Heart right ventricle (tissue), 16 donors: Measurements from ENCODE around the gene ZNF25. TPM values are rescaled to one million over a fixed set of nuclear protein-coding genes. Genes with fewer than 3 reads are reported as not detected.

Experiments used
- ATAC-seq, 8 donors: fragments of 200-7000 bp; cut with Tn5 transposase; one replicate each; pipeline ENCODE4 v1.9.1; 2020; ENCODE audit warnings: mild to moderate bottlenecking in 8 of 8, moderate library complexity in 8 of 8, moderate number of reproducible peaks in 1 of 8
- DNase-seq, 2 donors: peaks; one replicate each; pipeline ENCODE4 v3.0.0-alpha.2; 2020
- H3K27ac ChIP-seq, 10 donors: fragments of 200-600 bp; sonication (generic) in 2 of 10; one replicate each; pipeline versions ENCODE4 v1.5.0 to v1.8.0; 2020 to 2022; ENCODE audit warnings: mild to moderate bottlenecking in 3 of 10
- H3K27me3 ChIP-seq, 7 donors: fragments of 200-600 bp; one replicate each; pipeline ENCODE4 v1.8.0; 2021 to 2022; ENCODE audit warnings: mild to moderate bottlenecking in 2 of 7
- H3K36me3 ChIP-seq, 9 donors: fragments of 200-600 bp; sonication (generic) in 1 of 9; one replicate each; pipeline versions ENCODE4 v1.5.0 to v1.8.0; 2020 to 2022; ENCODE audit warnings: mild to moderate bottlenecking in 2 of 9
- H3K4me1 ChIP-seq, 9 donors: fragments of 200-600 bp; sonication (generic) in 1 of 9; one replicate each; pipeline versions ENCODE4 v1.5.0 to v1.8.0; 2020 to 2022; ENCODE audit warnings: mild to moderate bottlenecking in 4 of 9
- H3K4me3 ChIP-seq, 10 donors: fragments of 200-600 bp; sonication (generic) in 2 of 10; one replicate each; pipeline versions ENCODE4 v1.5.0 to v1.8.0; 2020 to 2022; ENCODE audit warnings: mild to moderate bottlenecking in 7 of 10, moderate library complexity in 2 of 10
- H3K9me3 ChIP-seq, 11 donors: fragments of 200-600 bp in 10 of 11; sonication (generic) in 2 of 11; one replicate each; pipeline versions ENCODE4 v1.5.0 to v1.8.0; 2013 to 2022; ENCODE audit warnings: mild to moderate bottlenecking in 2 of 11, control low read depth in 1 of 11, moderate library complexity in 1 of 11
- CTCF ChIP-seq, 9 donors: fragments of 200-600 bp; sonication (generic) in 2 of 9; IDR thresholded peaks; one replicate each; pipeline versions ENCODE4 v1.5.0 to v1.8.0; 2021 to 2022; ENCODE audit warnings: antibody characterized with exemption in 9 of 9, mild to moderate bottlenecking in 5 of 9, moderate library complexity in 1 of 9
- WGBS, 2 donors: extraction: QIAGEN DNeasy Blood & Tissue Kit; methylation state at CpG; one replicate each; pipeline ENCODE4 v1.1.7; 2013; ENCODE audit warnings: inconsistent platforms in 1 of 2; 5-methylcytosine and 5-hydroxymethylcytosine counted together
- intact Hi-C, 10 donors: fragments of 100-400 bp; cut with DNase I; formaldehyde crosslinking; loops; one replicate each; pipeline versions ENCODE4 v1.11.1 to v1.14.2; 2022
- polyA plus RNA-seq, 2 donors: library from polyadenylated mRNA; stranded (reverse); fragments of 200-250 nt; gene quantifications; one replicate each; pipeline ENCODE4 v1.2.3, GENCODE V29; 2013
- total RNA-seq, 10 donors: library from RNA; stranded (reverse); fragmentation: NEBNext Ultra II Directional in 3 of 10; extraction: Animal tissue kit (Norgen Biotek cat#: 25700) in 3 of 10; gene quantifications; one replicate each; pipeline versions ENCODE4 v1.2.1 to v1.2.4, GENCODE V29; 2021 to 2023
- donor health status: Arrhythmogenic right ventricular cardiomyopathy.
- donor health status: ischemic (EF 13 %, LVEDD 7.1; RV severe dilation, severe dysfunction).
- donor health status: healthy with polysubstance abuse.
- donor health status: DM: no; HTN: yes; CAD: no.
- donor health status: DM: no; HTN: no; CAD: no.
- donor health status: ischemic (EF 25% LVEDD 6.9; RV normal size, moderate dysfunction).
- donor health status: ischemic (EF 25% LVEDD 5.7; RV mildly dilated, moderate dysfunction).
- donor health status: healthy.
- donor health status: DM: yes; HTN: yes; CAD: no.
- donor health status: Ischemic cardiomyopathy.
- donor health status: ischemic (EF 35%, LVEDD 5.7; RV mildly dilated, moderate dysfunction).
- donor health status: nonischemic (EF 11% LVEDD 7.7; RV severe dilation, severe dysfunction).
- donor health status: DM: yes; HTN: yes; CAD: no.
- donor health status: PGD.
- donor health status: ischemic (EF 29% LVEDD 5.4; RV normal size, mild dysfunction).
- donor health status: nonischemic (EF 23%, LVEDD 6.1; RV moderate dilation, normal function).

The ZNF25 gene
- total and polyA plus RNA-seq, 12 donors, result 4.1 to 22.9 (median 18.9) TPM

- Histone ChIP-seq H3K4me1 (no peaks in the 10 kb centered on the region), H3K9me3 (peaks cover 0 to 10% (median 0%) of the 10 kb centered on the region in 11 donors), H3K27ac (no peak overlapping the region), H3K36me3 (peaks cover 0 to 70% (median 19%) of the 10 kb centered on the region in 9 donors), H3K4me3 (no peak overlapping the region), H3K27me3 (no peaks in the 10 kb centered on the region)
- WGBS, 2 donors, result 74 to 94% methylated on average over 3 of the region's 3 CpGs
- intact Hi-C loops, result no loop called here
- DNase-seq (no peak), ATAC-seq (no peak)
- TF ChIP-seq CTCF (IDR thresholded peaks at IDR 0.05), result no peak
Observed at GRCh38 chr10:37948210-37948609, 28.2 kb downstream of the ZNF25 start.

GRCh38 chr10:37947526-37947925, 28.9 kb downstream of the ZNF25 start:
- no peaks in the 10 kb centered on the region for H3K4me1 ChIP-seq
- TF ChIP-seq CTCF (IDR thresholded peaks at IDR 0.05), result no peak
- H3K27me3 ChIP-seq, result no peaks in the 10 kb centered on the region
- H3K27ac ChIP-seq, result no peak overlapping the region
- H3K36me3 ChIP-seq, result peaks cover 0 to 64% (median 12%) of the 10 kb centered on the region in 9 donors
- intact Hi-C loops, result no loop called here
- peaks cover 0 to 3% (median 0%) of the 10 kb centered on the region in 11 donors for H3K9me3 ChIP-seq
- no peak overlapping the region for H3K4me3 ChIP-seq
- DNase-seq (no peak), ATAC-seq (no peak)

- no peak overlapping the region for H3K27ac ChIP-seq
- DNase-seq (no peak), ATAC-seq (no peak)
- H3K9me3 ChIP-seq, result no peaks in the 10 kb centered on the region
- no peaks in the 10 kb centered on the region for H3K36me3 ChIP-seq
- WGBS, 2 donors, result 71 to 85% methylated on average over 5 of the region's 5 CpGs
- H3K4me1 ChIP-seq, result no peaks in the 10 kb centered on the region
- no peak overlapping the region for H3K4me3 ChIP-seq
- intact Hi-C loops, result loop anchor here in 1 of 10 donors (10.0 kb wide), 1 partner anchor 53 kb away; no protein-coding TSS in a partner anchor
- no peak for TF ChIP-seq CTCF (IDR thresholded peaks at IDR 0.05)
- H3K27me3 ChIP-seq, result no peaks in the 10 kb centered on the region
Observed at GRCh38 chr10:37937864-37938263, 38.6 kb downstream of the ZNF25 start.

- no peak for DNase-seq
- no peaks in the 10 kb centered on the region for H3K36me3 ChIP-seq
- peaks cover 0 to 2% (median 0%) of the 10 kb centered on the region in 11 donors for H3K9me3 ChIP-seq
- no peak for TF ChIP-seq CTCF (IDR thresholded peaks at IDR 0.05)
- no peak overlapping the region for H3K4me3 ChIP-seq
- H3K27me3 ChIP-seq, result no peaks in the 10 kb centered on the region
- intact Hi-C loops, result loop anchor here in 1 of 10 donors (10.0 kb wide), 1 partner anchor 50 kb away; no protein-coding TSS in a partner anchor
- no peak for ATAC-seq
- WGBS, 2 donors, result 43 to 44% methylated on average over 2 of the region's 2 CpGs
- no peaks in the 10 kb centered on the region for H3K4me1 ChIP-seq
- H3K27ac ChIP-seq, result no peak overlapping the region
Observed at GRCh38 chr10:37934791-37935190, 41.7 kb downstream of the ZNF25 start.
